Duodenal mucosa (tissue), 2 donors: ENCODE data around the gene OTOF.

Experiments used
- H3K27ac ChIP-seq: one replicate; pipeline ENCODE4 v1.7.0; 2013; ENCODE audit warnings: low read depth, low read length
- H3K27me3 ChIP-seq, 2 donors: one replicate each; pipeline ENCODE4 v1.7.0; 2013; ENCODE audit warnings: low read length in 2 of 2, control low read depth in 1 of 2; ENCODE audit not compliant: insufficient read depth in 2 of 2, control insufficient read depth in 1 of 2
- H3K36me3 ChIP-seq, 2 donors: one replicate each; pipeline ENCODE4 v1.7.0; 2013; ENCODE audit warnings: low read length in 2 of 2, control low read depth in 1 of 2; ENCODE audit not compliant: insufficient read depth in 2 of 2, control insufficient read depth in 1 of 2
- H3K4me1 ChIP-seq, 2 donors: one replicate each; pipeline ENCODE4 v1.7.0; 2013; ENCODE audit warnings: low read length in 2 of 2, control low read depth in 1 of 2; ENCODE audit not compliant: insufficient read depth in 2 of 2, control insufficient read depth in 1 of 2
- H3K4me3 ChIP-seq, 2 donors: one replicate each; pipeline ENCODE4 v1.7.0; 2013; ENCODE audit warnings: low read length in 2 of 2, low read depth in 1 of 2
- H3K9ac ChIP-seq, 2 donors: one replicate each; pipeline ENCODE4 v1.7.0; 2013; ENCODE audit warnings: low read length in 2 of 2, low read depth in 1 of 2
- H3K9me3 ChIP-seq, 2 donors: one replicate each; pipeline ENCODE4 v1.7.0; 2013; ENCODE audit warnings: low read length in 2 of 2, control low read depth in 1 of 2; ENCODE audit not compliant: control insufficient read depth in 1 of 2

Gene OTOF

GRCh38 chr2:26453421-26454329 lies 24.2 kb downstream of the OTOF start:
- Histone ChIP-seq H3K9me3 (no peaks in the 10 kb centered on the region), H3K27ac (no peak overlapping the region), H3K4me3 (no peak overlapping the region), H3K36me3 (no peaks in the 10 kb centered on the region), H3K9ac (no peak overlapping the region), H3K4me1 (peaks cover 26% of the 10 kb centered on the region in 2 donors), H3K27me3 (no peaks in the 10 kb centered on the region)

GRCh38 chr2:26451700-26452099 lies 26.2 kb downstream of the OTOF start:
- H3K9ac ChIP-seq: no peak overlapping the region
- no peaks in the 10 kb centered on the region for H3K36me3 ChIP-seq
- H3K4me3 ChIP-seq: no peak overlapping the region
- H3K4me1 ChIP-seq: peaks cover 18% of the 10 kb centered on the region in 2 donors
- no peak overlapping the region for H3K27ac ChIP-seq
- no peaks in the 10 kb centered on the region for H3K27me3 ChIP-seq
- H3K9me3 ChIP-seq: no peaks in the 10 kb centered on the region

- H3K9ac ChIP-seq: no peak overlapping the region
Measured at GRCh38 chr2:26450031-26450635, 27.8 kb downstream of the OTOF start.

GRCh38 chr2:26449278-26450030 lies 28.5 kb downstream of the OTOF start:
- no peaks in the 10 kb centered on the region for H3K9me3 ChIP-seq
- no peaks in the 10 kb centered on the region for H3K4me1 ChIP-seq
- no peaks in the 10 kb centered on the region for H3K36me3 ChIP-seq
- no peak overlapping the region for H3K9ac ChIP-seq
- no peaks in the 10 kb centered on the region for H3K27me3 ChIP-seq
- no peak overlapping the region for H3K27ac ChIP-seq
- H3K4me3 ChIP-seq: no peak overlapping the region

More at GRCh38 chr2:26450031-26450635, 27.8 kb downstream of the OTOF start:
- Histone ChIP-seq H3K36me3 (no peaks in the 10 kb centered on the region), H3K27me3 (no peaks in the 10 kb centered on the region), H3K27ac (no peak overlapping the region), H3K4me3 (no peak overlapping the region), H3K9me3 (no peaks in the 10 kb centered on the region), H3K4me1 (peaks cover 2 to 3% of the 10 kb centered on the region in 2 donors)

GRCh38 chr2:26448651-26449050 lies 29.3 kb downstream of the OTOF start:
- Histone ChIP-seq H3K9ac (no peak overlapping the region), H3K27ac (no peak overlapping the region), H3K4me3 (no peak overlapping the region), H3K9me3 (no peaks in the 10 kb centered on the region), H3K4me1 (no peaks in the 10 kb centered on the region), H3K27me3 (no peaks in the 10 kb centered on the region), H3K36me3 (no peaks in the 10 kb centered on the region)

GRCh38 chr2:26444236-26444635 lies 33.7 kb downstream of the OTOF start:
- no peak overlapping the region for H3K27ac ChIP-seq
- H3K4me3 ChIP-seq: no peak overlapping the region
- no peaks in the 10 kb centered on the region for H3K27me3 ChIP-seq
- H3K4me1 ChIP-seq: peaks cover 0 to 6% of the 10 kb centered on the region in 2 donors
- no peak overlapping the region for H3K9ac ChIP-seq
- H3K36me3 ChIP-seq: no peaks in the 10 kb centered on the region
- no peaks in the 10 kb centered on the region for H3K9me3 ChIP-seq

GRCh38 chr2:26442707-26443106 lies 35.2 kb downstream of the OTOF start:
- Histone ChIP-seq H3K4me1 (peaks cover 0 to 12% of the 10 kb centered on the region in 2 donors), H3K27me3 (no peaks in the 10 kb centered on the region), H3K27ac (no peak overlapping the region), H3K9me3 (no peaks in the 10 kb centered on the region), H3K4me3 (no peak overlapping the region), H3K9ac (no peak overlapping the region), H3K36me3 (no peaks in the 10 kb centered on the region)

GRCh38 chr2:26442301-26442700 lies 35.6 kb downstream of the OTOF start:
- no peaks in the 10 kb centered on the region for H3K9me3 ChIP-seq
- H3K4me3 ChIP-seq: no peak overlapping the region
- no peak overlapping the region for H3K27ac ChIP-seq
- no peak overlapping the region for H3K9ac ChIP-seq
- no peaks in the 10 kb centered on the region for H3K36me3 ChIP-seq
- peaks cover 0 to 12% of the 10 kb centered on the region in 2 donors for H3K4me1 ChIP-seq
- H3K27me3 ChIP-seq: no peaks in the 10 kb centered on the region

GRCh38 chr2:26438926-26439325 lies 39.0 kb downstream of the OTOF start:
- no peaks in the 10 kb centered on the region for H3K9me3 ChIP-seq
- no peaks in the 10 kb centered on the region for H3K27me3 ChIP-seq
- H3K4me3 ChIP-seq: no peak overlapping the region
- no peak overlapping the region for H3K9ac ChIP-seq
- no peaks in the 10 kb centered on the region for H3K36me3 ChIP-seq
- H3K4me1 ChIP-seq: peaks cover 0 to 12% of the 10 kb centered on the region in 2 donors
- H3K27ac ChIP-seq: no peak overlapping the region

GRCh38 chr2:26438526-26438925 lies 39.4 kb downstream of the OTOF start:
- no peaks in the 10 kb centered on the region for H3K36me3 ChIP-seq
- H3K4me1 ChIP-seq: peaks cover 0 to 12% of the 10 kb centered on the region in 2 donors
- H3K27me3 ChIP-seq: no peaks in the 10 kb centered on the region
- H3K9ac ChIP-seq: no peak overlapping the region
- H3K27ac ChIP-seq: no peak overlapping the region
- H3K9me3 ChIP-seq: no peaks in the 10 kb centered on the region
- no peak overlapping the region for H3K4me3 ChIP-seq
